ENCODE data around the gene KLHL17. TPM values are rescaled to one million over a fixed set of nuclear protein-coding genes. Genes with fewer than 3 reads are reported as not detected.

Gene KLHL17
- total RNA-seq, 1 donor from 2014 or later, result 19.6 TPM

DNA sequence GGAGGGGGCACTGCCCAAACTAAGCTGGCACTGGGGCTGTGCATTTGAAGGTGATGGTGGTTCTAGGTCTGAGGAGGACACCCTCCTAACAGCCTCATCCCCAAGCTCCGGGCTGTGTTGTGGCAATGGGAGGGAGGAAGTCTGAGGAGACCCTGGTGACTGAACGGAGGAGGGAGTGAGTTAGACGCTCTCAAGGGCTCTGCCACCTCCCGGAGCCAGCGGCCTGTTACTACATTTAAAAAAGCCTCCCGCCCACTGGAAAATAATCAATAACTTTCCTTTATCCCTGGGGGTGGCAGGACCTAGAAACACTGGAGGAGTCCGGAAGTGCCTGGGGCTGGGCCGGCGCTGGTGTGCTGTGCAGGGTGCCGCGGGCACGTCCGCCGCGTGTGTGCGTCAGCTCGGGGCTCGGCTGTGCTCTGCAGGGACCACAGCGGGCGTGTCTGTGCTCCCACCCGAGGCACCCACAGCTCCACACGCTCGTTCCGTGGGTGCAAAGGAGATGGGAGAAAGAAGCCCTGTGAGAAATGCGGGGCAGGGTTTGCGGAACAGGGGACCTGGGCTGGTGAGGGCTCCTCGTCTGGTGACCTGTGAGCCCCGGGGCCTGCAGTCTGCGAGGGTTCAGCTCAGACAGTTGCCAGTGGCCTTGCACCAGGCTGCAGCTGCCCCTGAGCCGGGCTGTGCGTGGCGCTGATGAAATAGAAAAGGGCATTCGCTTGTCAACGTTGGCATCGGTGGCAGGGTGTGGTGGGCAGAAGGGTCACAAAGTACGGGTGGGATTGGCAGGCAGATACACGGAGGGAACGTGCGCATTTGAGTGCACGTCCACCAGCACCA, 31.3 kb upstream of the KLHL17 start:
- H3K27me3 ChIP-seq, result peaks cover 4% of the 10 kb centered on the region
- intact Hi-C loops (cut with DNase I), result no loop called here

GRCh38 chr1:929712-930632, 30.4 kb upstream of the KLHL17 start:
- Histone ChIP-seq H3K4me1 (peaks cover 12% of the 10 kb centered on the region), H3K27ac (no peak overlapping the region), H3K36me3 (no peaks in the 10 kb centered on the region), H3K27me3 (peaks cover 4% of the 10 kb centered on the region), H3K4me3 (no peak overlapping the region), H3K9me3 (no peaks in the 10 kb centered on the region)
- TF ChIP-seq POLR2A (IDR thresholded peaks at IDR 0.05) (no peak), POLR2AphosphoS5 (IDR thresholded peaks at IDR 0.05; ENCODE audit: insufficient read depth in 1 of 2, low read depth in 1 of 2) (no peak)
- TF ChIP-seq, protein P1, sequence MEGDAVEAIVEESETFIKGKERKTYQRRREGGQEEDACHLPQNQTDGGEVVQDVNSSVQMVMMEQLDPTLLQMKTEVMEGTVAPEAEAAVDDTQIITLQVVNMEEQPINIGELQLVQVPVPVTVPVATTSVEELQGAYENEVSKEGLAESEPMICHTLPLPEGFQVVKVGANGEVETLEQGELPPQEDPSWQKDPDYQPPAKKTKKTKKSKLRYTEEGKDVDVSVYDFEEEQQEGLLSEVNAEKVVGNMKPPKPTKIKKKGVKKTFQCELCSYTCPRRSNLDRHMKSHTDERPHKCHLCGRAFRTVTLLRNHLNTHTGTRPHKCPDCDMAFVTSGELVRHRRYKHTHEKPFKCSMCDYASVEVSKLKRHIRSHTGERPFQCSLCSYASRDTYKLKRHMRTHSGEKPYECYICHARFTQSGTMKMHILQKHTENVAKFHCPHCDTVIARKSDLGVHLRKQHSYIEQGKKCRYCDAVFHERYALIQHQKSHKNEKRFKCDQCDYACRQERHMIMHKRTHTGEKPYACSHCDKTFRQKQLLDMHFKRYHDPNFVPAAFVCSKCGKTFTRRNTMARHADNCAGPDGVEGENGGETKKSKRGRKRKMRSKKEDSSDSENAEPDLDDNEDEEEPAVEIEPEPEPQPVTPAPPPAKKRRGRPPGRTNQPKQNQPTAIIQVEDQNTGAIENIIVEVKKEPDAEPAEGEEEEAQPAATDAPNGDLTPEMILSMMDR (IDR thresholded peaks at IDR 0.05), result no peak
- no peak for DNase-seq (ENCODE audit: extremely low spot score in 2 of 2)
- intact Hi-C loops (cut with DNase I), result no loop called here

More for the DNA sequence above, 31.3 kb upstream of the KLHL17 start:
- TF ChIP-seq POLR2A (IDR thresholded peaks at IDR 0.05) (no peak), POLR2AphosphoS5 (IDR thresholded peaks at IDR 0.05; ENCODE audit: insufficient read depth in 1 of 2, low read depth in 1 of 2) (no peak)
- TF ChIP-seq, protein P1 (IDR thresholded peaks at IDR 0.05), result no peak
- H3K9me3 ChIP-seq, result no peaks in the 10 kb centered on the region
- no peak overlapping the region for H3K27ac ChIP-seq
- no peak overlapping the region for H3K4me3 ChIP-seq
- no peaks in the 10 kb centered on the region for H3K36me3 ChIP-seq
- peaks cover 16% of the 10 kb centered on the region for H3K4me1 ChIP-seq
- DNase-seq (ENCODE audit: extremely low spot score in 2 of 2), result no peak

- H3K4me1 ChIP-seq, result peaks cover 12% of the 10 kb centered on the region
- intact Hi-C loops (cut with DNase I), result no loop called here
- H3K27me3 ChIP-seq, result peaks cover 3% of the 10 kb centered on the region
Observed at GRCh38 chr1:930633-931138, 29.7 kb upstream of the KLHL17 start.

GRCh38 chr1:931380-932172, 28.8 kb upstream of the KLHL17 start:
- no peak for TF ChIP-seq POLR2AphosphoS5 (IDR thresholded peaks at IDR 0.05; ENCODE audit: insufficient read depth in 1 of 2, low read depth in 1 of 2)
- Histone ChIP-seq H3K36me3 (no peaks in the 10 kb centered on the region), H3K27ac (no peak overlapping the region), H3K9me3 (no peaks in the 10 kb centered on the region), H3K27me3 (no peaks in the 10 kb centered on the region), H3K4me1 (peaks cover 12% of the 10 kb centered on the region), H3K4me3 (no peak overlapping the region)
- no peak for DNase-seq (ENCODE audit: extremely low spot score in 2 of 2)
- intact Hi-C loops (cut with DNase I), result no loop called here

More at GRCh38 chr1:930633-931138, 29.7 kb upstream of the KLHL17 start:
- DNase-seq (ENCODE audit: extremely low spot score in 2 of 2), result no peak
- H3K36me3 ChIP-seq, result no peaks in the 10 kb centered on the region
- TF ChIP-seq, protein P1 (IDR thresholded peaks at IDR 0.05), result no peak
- TF ChIP-seq POLR2A (IDR thresholded peaks at IDR 0.05) (no peak), POLR2AphosphoS5 (IDR thresholded peaks at IDR 0.05; ENCODE audit: insufficient read depth in 1 of 2, low read depth in 1 of 2) (no peak)
- no peak overlapping the region for H3K27ac ChIP-seq
- H3K4me3 ChIP-seq, result no peak overlapping the region
- H3K9me3 ChIP-seq, result no peaks in the 10 kb centered on the region

GRCh38 chr1:932173-932510, 28.2 kb upstream of the KLHL17 start:
- H3K27ac ChIP-seq, result no peak overlapping the region
- intact Hi-C loops (cut with DNase I), result no loop called here
- TF ChIP-seq, protein P1 (IDR thresholded peaks at IDR 0.05), result no peak
- TF ChIP-seq POLR2AphosphoS5 (IDR thresholded peaks at IDR 0.05; ENCODE audit: insufficient read depth in 1 of 2, low read depth in 1 of 2) (no peak), POLR2A (IDR thresholded peaks at IDR 0.05) (no peak)
- no peak overlapping the region for H3K4me3 ChIP-seq
- H3K36me3 ChIP-seq, result no peaks in the 10 kb centered on the region
- H3K4me1 ChIP-seq, result peaks cover 12% of the 10 kb centered on the region
- DNase-seq (ENCODE audit: extremely low spot score in 2 of 2), result no peak
- no peaks in the 10 kb centered on the region for H3K9me3 ChIP-seq
- H3K27me3 ChIP-seq, result no peaks in the 10 kb centered on the region

All from vagina (tissue), 2 donors.